ENCODE data around the gene MUL1. TPM values are rescaled to one million over a fixed set of nuclear protein-coding genes. Genes with fewer than 3 reads are reported as not detected.
A peak's percentile ranks its signal among the peaks of the same experiment; 100 is the strongest.

Gene MUL1
- total and polyA plus RNA-seq, 2 of the 8 experiments (the other 6 are each of a cell fraction or from before 2014, with no cell fraction given) = 16.4 to 20.8 TPM

DNA sequence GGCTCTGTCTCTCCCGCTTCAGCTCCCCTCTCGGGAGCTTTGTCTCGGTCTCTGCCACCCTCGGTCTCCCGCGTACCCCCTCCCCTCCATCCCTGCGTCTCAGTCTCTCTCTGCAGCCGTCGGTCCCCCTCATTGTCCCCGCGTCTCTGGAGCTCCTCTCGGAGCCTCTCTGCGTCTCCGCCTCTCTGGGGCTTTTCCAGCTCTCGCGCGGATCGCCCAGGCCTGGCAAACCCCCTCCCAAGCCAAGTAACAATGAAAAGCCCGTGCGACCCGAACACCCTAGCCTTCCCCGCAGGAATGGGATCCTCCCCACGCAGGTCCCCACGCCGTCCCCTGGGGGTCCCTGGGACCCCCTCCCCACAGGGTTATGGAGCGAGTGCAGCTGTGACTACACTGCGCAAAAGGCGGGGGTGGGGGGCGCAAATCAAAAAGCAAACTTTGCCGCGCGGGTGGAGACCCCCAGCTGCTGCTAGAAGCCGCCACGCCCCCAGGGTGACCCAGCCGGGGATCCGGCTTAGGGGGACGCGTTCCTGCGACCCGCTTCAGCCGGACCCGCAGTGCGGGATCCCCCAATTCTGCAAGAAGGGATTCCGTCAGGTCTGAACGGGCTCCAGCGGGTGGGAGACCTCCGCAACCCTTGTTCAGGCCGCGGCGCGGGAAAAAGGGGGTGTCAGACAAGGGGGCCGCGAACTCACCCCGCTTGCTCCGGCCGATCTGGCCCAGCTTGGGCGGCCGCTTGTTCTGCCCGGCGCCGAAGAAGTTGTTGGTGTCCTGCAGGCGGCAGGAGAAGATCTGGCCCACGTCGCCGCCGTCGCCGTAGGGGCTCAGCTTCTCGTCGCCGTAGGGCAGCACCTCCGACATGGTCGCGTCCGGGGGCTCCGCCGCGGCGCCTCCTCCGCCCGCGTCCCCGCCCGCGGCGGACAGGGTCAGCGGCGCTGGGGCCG is 23.2 kb downstream of the MUL1 start (continued):
- TF ChIP-seq BACH1 (IDR thresholded peaks at IDR 0.05; ENCODE audit: low read length) (no peak), EGR1 (IDR thresholded peaks at IDR 0.05; ENCODE audit: borderline replicate concordance, low read depth, low read length) (no peak), GTF2F1 (IDR thresholded peaks at IDR 0.05; ENCODE audit: borderline replicate concordance, low read depth, low read length) (no peak), GABPA (IDR thresholded peaks at IDR 0.05; ENCODE audit: borderline replicate concordance, insufficient read depth, low read length) (no peak), E2F6 (IDR thresholded peaks at IDR 0.05) (no peak), HDAC2 (IDR thresholded peaks at IDR 0.05; ENCODE audit: borderline replicate concordance in 1 of 2, low read depth in 2 of 2, low read length in 2 of 2) (no peak), KDM5A (IDR thresholded peaks at IDR 0.05; ENCODE audit: low read length) (no peak), CHD2 (IDR thresholded peaks at IDR 0.05; ENCODE audit: low read length) (no peak), SIN3A (conservative IDR thresholded peaks at IDR 0.05 in 1 of 2, IDR thresholded peaks at IDR 0.05 in 1 of 2; ENCODE audit: low read depth in 1 of 2, low read length in 2 of 2) (no peak), RNF2 (IDR thresholded peaks at IDR 0.05; ENCODE audit: borderline replicate concordance, low read depth, low read length, missing control alignments, poor library complexity, severe bottlenecking) (peak; percentile 48), FOSL1 (IDR thresholded peaks at IDR 0.05; ENCODE audit: insufficient read depth, low read depth, low read length) (no peak), SP1 (IDR thresholded peaks at IDR 0.05; ENCODE audit: low read depth, low read length) (no peak), TEAD4 (IDR thresholded peaks at IDR 0.05; ENCODE audit: low read depth, low read length) (no peak)
- TF ChIP-seq, protein P1, sequence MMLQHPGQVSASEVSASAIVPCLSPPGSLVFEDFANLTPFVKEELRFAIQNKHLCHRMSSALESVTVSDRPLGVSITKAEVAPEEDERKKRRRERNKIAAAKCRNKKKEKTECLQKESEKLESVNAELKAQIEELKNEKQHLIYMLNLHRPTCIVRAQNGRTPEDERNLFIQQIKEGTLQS (IDR thresholded peaks at IDR 0.05; ENCODE audit: insufficient read depth, low read depth, low read length) = no peak
